A549 (cell line): Measurements from ENCODE around the gene MFAP2. TPM values are rescaled to one million over a fixed set of nuclear protein-coding genes. Genes with fewer than 3 reads are reported as not detected.
A peak's percentile ranks its signal among the peaks of the same experiment; 100 is the strongest.

Experiments used
- ATAC-seq, 2 experiments: fragments of 200-7000 bp in 1 of 2; fragments of >200 bp in 1 of 2; cut with Nextera tagmentation in 1 of 2; cut with Tn5 transposase in 1 of 2; 3 replicates each; pipeline versions ENCODE4 v1.8.0 to v1.9.1; 2018 to 2020; ENCODE audit warnings: mild to moderate bottlenecking in 1 of 2, moderate library complexity in 1 of 2
- CTCF ChIA-PET: fragments of 300-600 bp; sonication (Branson Sonifier 250); formaldehyde crosslinking; extraction: SDS; loops from one replicate; lab custom pipeline; 2021; ENCODE audit warnings: antibody characterized with exemption, inconsistent platforms; lab: Yijun Ruan, JAX
- POLR2A ChIA-PET: fragments of 350-600 bp; formaldehyde crosslinking; extraction: SDS; loops from one replicate; lab custom pipeline; 2021; ENCODE audit warnings: antibody characterized with exemption, inconsistent platforms; lab: Yijun Ruan, JAX
- DNase-seq, 2 experiments: peaks; one replicate each; pipeline versions ENCODE4 v3.0.0 to v3.0.0-alpha.2; 2011 to 2016; ENCODE audit warnings: low read depth in 1 of 2, low spot score in 1 of 2
- FAIRE-seq: peaks from 2 replicates; lab custom pipeline; 2011; peaks lifted over from hg19 to GRCh38; lab: Jason Lieb, UNC
- H3K27ac ChIP-seq, 2 experiments: fragments of >200 bp; sonication (Bioruptor Twin); formaldehyde crosslinking; 3 replicates each; pipeline ENCODE4 v1.5.1; 2016 to 2017
- H3K4me1 ChIP-seq: fragments of >200 bp; sonication (Bioruptor Twin); formaldehyde crosslinking; 3 replicates; pipeline ENCODE4 v1.6.1; 2016
- H3K4me2 ChIP-seq: fragments of >200 bp; sonication (Bioruptor Twin); formaldehyde crosslinking; 3 replicates; pipeline ENCODE4 v1.6.1; 2016
- H3K4me3 ChIP-seq: fragments of >200 bp; sonication (Bioruptor Twin); formaldehyde crosslinking; 3 replicates; pipeline ENCODE4 v1.5.1; 2016
- H3K9me3 ChIP-seq: fragments of >200 bp; sonication (Bioruptor Twin); formaldehyde crosslinking; 3 replicates; pipeline ENCODE4 v1.6.1; 2016
- ATOH8 ChIP-seq: fragments of 250-450 bp; sonication (Bioruptor Pico); IDR thresholded peaks from 2 replicates; pipeline ENCODE4 v1.5.0; 2020; ENCODE audit warnings: low read depth, mild to moderate bottlenecking, moderate library complexity
- BCL3 ChIP-seq: fragments of >200 bp; sonication (Bioruptor Twin); formaldehyde crosslinking; IDR thresholded peaks from 3 replicates; pipeline ENCODE4 v1.6.1; 2016
- CBX2 ChIP-seq: fragments of 200-600 bp; sonication (generic); IDR thresholded peaks from 2 replicates; pipeline ENCODE4 v1.6.1; 2016; ENCODE audit warnings: low read depth, mild to moderate bottlenecking, borderline replicate concordance
- CEBPB ChIP-seq, 2 experiments: fragments of >200 bp in 1 of 2; sonication (Bioruptor Twin) in 1 of 2; formaldehyde crosslinking in 1 of 2; IDR thresholded peaks; 2 replicates each; pipeline ENCODE4 v1.6.1; 2012 to 2016
- CHD4 ChIP-seq: fragments of 200-600 bp; sonication (generic); IDR thresholded peaks from 2 replicates; pipeline ENCODE4 v1.6.1; 2016; ENCODE audit warnings: antibody characterized with exemption, mild to moderate bottlenecking, borderline replicate concordance
- EHMT2 ChIP-seq: fragments of 200-600 bp; sonication (generic); IDR thresholded peaks from 2 replicates; pipeline ENCODE4 v1.6.1; 2016; ENCODE audit warnings: antibody characterized with exemption, low read depth, mild to moderate bottlenecking, moderate library complexity
- ESRRA ChIP-seq: fragments of 150-350 bp; IDR thresholded peaks from 2 replicates; pipeline ENCODE4 v1.6.1; 2014; ENCODE audit warnings: mild to moderate bottlenecking, low read length, borderline replicate concordance
- FOSB ChIP-seq: fragments of 250-450 bp; sonication (Bioruptor Pico); IDR thresholded peaks from 2 replicates; pipeline ENCODE4 v1.5.0; 2020; ENCODE audit warnings: mild to moderate bottlenecking, moderate library complexity
- GATA3 ChIP-seq: IDR thresholded peaks from 2 replicates; pipeline ENCODE4 v1.6.1; 2012; ENCODE audit warnings: borderline replicate concordance
- HDAC2 ChIP-seq: fragments of 200-600 bp; sonication (generic); IDR thresholded peaks from 2 replicates; pipeline ENCODE4 v1.6.1; 2016
- HOXB13 ChIP-seq: fragments of 250-450 bp; sonication (Bioruptor Pico); IDR thresholded peaks from 2 replicates; pipeline ENCODE4 v1.5.0; 2020; ENCODE audit warnings: low read depth, mild to moderate bottlenecking, moderate library complexity
- KDM1A ChIP-seq: fragments of 200-600 bp; sonication (generic); IDR thresholded peaks from 2 replicates; pipeline ENCODE4 v1.6.1; 2016; ENCODE audit warnings: low read depth, mild to moderate bottlenecking
- NPAS2 ChIP-seq: fragments of 250-450 bp; sonication (Bioruptor Pico); IDR thresholded peaks from 2 replicates; pipeline ENCODE4 v1.8.0; 2022; ENCODE audit warnings: mild to moderate bottlenecking, moderate library complexity, borderline replicate concordance
- PBX3 ChIP-seq: IDR thresholded peaks from 2 replicates; pipeline ENCODE4 v1.6.1; 2012
- PHF8 ChIP-seq: fragments of 200-600 bp; sonication (generic); IDR thresholded peaks from 2 replicates; pipeline ENCODE4 v1.6.1; 2016; ENCODE audit warnings: low read depth, mild to moderate bottlenecking, antibody characterized with exemption, moderate library complexity, borderline replicate concordance
- RFX5 ChIP-seq: fragments of 450-650 bp; IDR thresholded peaks from 2 replicates; pipeline ENCODE4 v1.7.1; 2014; ENCODE audit warnings: antibody characterized with exemption, mild to moderate bottlenecking, moderate library complexity
- TFCP2L1 ChIP-seq: fragments of 250-450 bp; sonication (Bioruptor Pico); IDR thresholded peaks from 2 replicates; pipeline ENCODE4 v1.5.0; 2021; ENCODE audit warnings: mild to moderate bottlenecking
- ZC3H11A ChIP-seq: fragments of 450-650 bp; IDR thresholded peaks from 2 replicates; pipeline ENCODE4 v1.6.1; 2014; ENCODE audit warnings: antibody characterized with exemption, mild to moderate bottlenecking
- ZSCAN20 ChIP-seq: fragments of 250-450 bp; sonication (Bioruptor Pico); IDR thresholded peaks from 2 replicates; pipeline ENCODE4 v1.8.0; 2022; ENCODE audit warnings: mild to moderate bottlenecking, moderate library complexity
- WGBS: methylation state at CpG from one replicate; pipeline ENCODE4 v1.1.6; 2017; ENCODE audit errors: missing lambda C conversion rate; 5-methylcytosine and 5-hydroxymethylcytosine counted together
- polyA plus RNA-seq, 4 experiments: library from polyadenylated mRNA; depleted of rRNA in 3 of 4; stranded (reverse); fragments of >200 nt; fragmentation: RNase III in 1 of 4; extraction: RNeasy Plus Mini Kit Qiagen cat#74134 plus additional on column Dnase treatment in 1 of 4; gene quantifications; 2 replicates in 3 of 4; 3 replicates in 1 of 4; pipeline ENCODE4 v1.2.3, GENCODE V29; 2011 to 2017

MFAP2 gene
- polyA plus RNA-seq, 2 of the 4 experiments (the other 2 are of a cell fraction), result 0.45 to 0.90 TPM

GRCh38 chr1:17014671-17015567 is 34.5 kb upstream of the MFAP2 start:
- 70% methylated on average over 10 of the region's 10 CpGs for WGBS
- no peak for DNase-seq
- Histone ChIP-seq H3K9me3 (no peaks in the 10 kb centered on the region), H3K27ac (no peak overlapping the region), H3K4me1 (peaks cover 16% of the 10 kb centered on the region; the same call in 2 of the 3 replicates), H3K4me2 (no peak overlapping the region), H3K4me3 (no peak overlapping the region)
- no peak for TF ChIP-seq EHMT2
- no peak for TF ChIP-seq KDM1A
- no peak for TF ChIP-seq CEBPB (IDR thresholded peaks at IDR 0.05)
- TF ChIP-seq TFCP2L1 (CRISPR knock-in tag), result no peak
- no peak for TF ChIP-seq FOSB
- no peak for TF ChIP-seq PHF8
- TF ChIP-seq ZSCAN20, result no peak
- TF ChIP-seq BCL3, result no peak
- TF ChIP-seq RFX5, result no peak
- TF ChIP-seq GATA3, result no peak
- TF ChIP-seq HOXB13 (CRISPR knock-in tag), result no peak
- TF ChIP-seq CBX2, result no peak
- no peak for TF ChIP-seq PBX3
- no peak for TF ChIP-seq ESRRA
- no peak for TF ChIP-seq CHD4
- TF ChIP-seq ATOH8 (CRISPR knock-in tag), result no peak
- no peak for TF ChIP-seq NPAS2 (CRISPR knock-in tag)
- no peak for TF ChIP-seq HDAC2
- ChIA-PET CTCF (interaction anchor here (2.5 kb wide), 1 partner anchor 31 kb away, joined by 15 read pairs; no protein-coding TSS in a partner anchor), POLR2A (no interaction called here)
- ATAC-seq, result no peak
- FAIRE-seq, result no peak

- TF ChIP-seq ZC3H11A, result peak; percentile 81
- no peak for TF ChIP-seq GATA3
- whole genome bisulfite sequencing, result 84% methylated on average over 13 of the region's 13 CpGs
- POLR2A ChIA-PET, result no interaction called here
- no peak for DNase-seq
- no peak for FAIRE-seq
- peaks cover 16% of the 10 kb centered on the region; the same call in 2 of the 3 replicates for H3K4me1 ChIP-seq
- CTCF ChIA-PET, result interaction anchor here (1.0 to 2.5 kb wide), 8 partner anchors 9 to 62 kb away, joined by 3 to 15 read pairs (median 4); no protein-coding TSS in a partner anchor
- H3K4me3 ChIP-seq, result no peak overlapping the region
- H3K27ac ChIP-seq, result no peak overlapping the region
- no peaks in the 10 kb centered on the region for H3K9me3 ChIP-seq
- no peak overlapping the region for H3K4me2 ChIP-seq
- ATAC-seq, result no peak
Observed at GRCh38 chr1:17013491-17014320, 33.3 kb upstream of the MFAP2 start.
